Coronary artery (tissue), 2 donors: Measurements from ENCODE around the gene THAP4.
"Not testable (repeated sequence)": the region's sequence is repeated elsewhere in the genome, so short reads cannot be mapped to it uniquely, and the experiment has no call there.

ENCODE experiments used
- DNase-seq: peaks from one replicate; pipeline ENCODE4 v3.0.0-alpha.2; 2017; ENCODE audit warnings: low spot score
- H3K27ac ChIP-seq, 2 donors: fragments of 200-600 bp; sonication (generic); one replicate each; pipeline ENCODE4 v1.5.1; 2016 to 2019
- H3K4me3 ChIP-seq: fragments of 200-600 bp; sonication (generic); 2 replicates; pipeline ENCODE4 v1.5.1; 2016; ENCODE audit warnings: mild to moderate bottlenecking, moderate library complexity
- TF ChIP-seq, protein P1 (sequence below): fragments of 200-600 bp; sonication (generic); IDR thresholded peaks from one replicate; pipeline ENCODE4 v1.5.1; 2019; ENCODE audit warnings: antibody characterized with exemption

Gene THAP4

DNA sequence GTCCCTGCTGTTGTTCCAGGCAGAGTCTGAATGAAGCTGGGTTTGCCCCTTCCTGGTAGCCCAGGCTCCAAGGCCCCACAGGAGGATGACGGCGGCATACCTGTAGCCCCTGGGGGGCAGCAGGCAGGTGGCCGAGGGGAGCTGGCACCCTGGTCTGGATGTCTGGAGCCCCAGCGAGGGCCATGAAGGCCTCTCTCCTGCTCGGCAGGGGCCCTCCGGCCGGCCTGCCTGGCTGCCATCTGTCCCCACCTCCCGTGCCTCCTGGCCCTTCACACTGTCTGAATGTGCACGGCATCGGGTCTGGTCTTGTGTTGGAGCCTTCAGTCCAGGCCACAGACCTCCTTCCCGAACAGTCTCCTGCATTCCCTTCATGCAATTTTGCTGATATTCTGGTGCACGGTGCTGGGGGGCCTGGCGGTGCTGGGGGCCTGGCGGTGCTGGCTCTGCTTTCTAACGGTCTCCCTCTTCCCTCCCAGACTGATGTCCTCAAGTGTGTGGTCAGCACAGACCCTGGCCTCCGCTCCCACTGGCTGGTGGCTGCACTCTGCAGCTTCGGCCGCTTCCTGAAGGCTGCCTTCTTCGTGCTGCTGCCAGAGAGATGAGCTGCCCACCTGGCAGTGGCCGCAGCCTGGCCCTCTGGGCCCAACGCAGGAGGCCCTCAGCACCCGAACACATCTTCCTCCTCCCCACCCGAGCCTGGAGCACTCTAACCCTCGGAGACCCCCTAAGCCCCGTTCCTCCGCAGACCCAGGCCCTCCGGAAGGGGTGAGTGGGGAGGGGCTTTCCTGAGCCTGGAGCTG, 64.9 kb downstream of the THAP4 start:
- no peak overlapping the region for H3K4me3 ChIP-seq
- TF ChIP-seq, protein P1, sequence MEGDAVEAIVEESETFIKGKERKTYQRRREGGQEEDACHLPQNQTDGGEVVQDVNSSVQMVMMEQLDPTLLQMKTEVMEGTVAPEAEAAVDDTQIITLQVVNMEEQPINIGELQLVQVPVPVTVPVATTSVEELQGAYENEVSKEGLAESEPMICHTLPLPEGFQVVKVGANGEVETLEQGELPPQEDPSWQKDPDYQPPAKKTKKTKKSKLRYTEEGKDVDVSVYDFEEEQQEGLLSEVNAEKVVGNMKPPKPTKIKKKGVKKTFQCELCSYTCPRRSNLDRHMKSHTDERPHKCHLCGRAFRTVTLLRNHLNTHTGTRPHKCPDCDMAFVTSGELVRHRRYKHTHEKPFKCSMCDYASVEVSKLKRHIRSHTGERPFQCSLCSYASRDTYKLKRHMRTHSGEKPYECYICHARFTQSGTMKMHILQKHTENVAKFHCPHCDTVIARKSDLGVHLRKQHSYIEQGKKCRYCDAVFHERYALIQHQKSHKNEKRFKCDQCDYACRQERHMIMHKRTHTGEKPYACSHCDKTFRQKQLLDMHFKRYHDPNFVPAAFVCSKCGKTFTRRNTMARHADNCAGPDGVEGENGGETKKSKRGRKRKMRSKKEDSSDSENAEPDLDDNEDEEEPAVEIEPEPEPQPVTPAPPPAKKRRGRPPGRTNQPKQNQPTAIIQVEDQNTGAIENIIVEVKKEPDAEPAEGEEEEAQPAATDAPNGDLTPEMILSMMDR = no peak
- no peak for DNase-seq
- H3K27ac ChIP-seq = no peak overlapping the region

DNA sequence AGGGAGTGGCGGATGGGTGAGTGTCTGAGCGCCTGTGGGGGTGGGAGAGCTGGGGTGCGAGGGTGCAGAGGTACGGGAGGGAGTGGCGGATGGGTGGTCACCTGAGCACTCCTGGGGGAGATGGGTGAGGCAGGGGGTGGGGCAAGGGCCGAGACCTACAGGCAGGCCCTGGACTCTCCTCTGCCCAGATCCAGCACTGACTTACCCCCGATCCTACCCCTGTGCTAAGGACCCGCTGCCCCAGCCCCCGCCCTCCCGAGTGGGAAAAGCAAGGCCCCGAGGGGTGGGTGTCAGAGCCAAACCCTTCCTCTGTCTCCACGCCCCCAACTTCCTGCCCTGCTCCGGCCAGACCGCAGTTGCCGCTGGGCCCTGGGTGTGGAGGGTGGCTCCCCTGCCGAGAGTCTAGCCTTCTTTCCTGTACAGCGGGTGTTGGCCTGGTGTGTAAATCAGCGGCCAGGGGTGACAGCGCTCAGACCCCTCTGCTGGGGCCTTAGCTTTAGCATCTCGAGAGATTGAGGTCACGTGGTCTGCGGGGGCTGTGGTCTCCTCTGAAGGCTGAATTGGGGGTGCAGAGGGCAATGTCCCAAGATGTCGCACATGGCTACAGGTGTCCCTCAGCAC, 65.9 kb downstream of the THAP4 start:
- Histone ChIP-seq H3K4me3 (no peak overlapping the region), H3K27ac (no peak overlapping the region)
- TF ChIP-seq, protein P1 = no peak
- DNase-seq = no peak

DNA sequence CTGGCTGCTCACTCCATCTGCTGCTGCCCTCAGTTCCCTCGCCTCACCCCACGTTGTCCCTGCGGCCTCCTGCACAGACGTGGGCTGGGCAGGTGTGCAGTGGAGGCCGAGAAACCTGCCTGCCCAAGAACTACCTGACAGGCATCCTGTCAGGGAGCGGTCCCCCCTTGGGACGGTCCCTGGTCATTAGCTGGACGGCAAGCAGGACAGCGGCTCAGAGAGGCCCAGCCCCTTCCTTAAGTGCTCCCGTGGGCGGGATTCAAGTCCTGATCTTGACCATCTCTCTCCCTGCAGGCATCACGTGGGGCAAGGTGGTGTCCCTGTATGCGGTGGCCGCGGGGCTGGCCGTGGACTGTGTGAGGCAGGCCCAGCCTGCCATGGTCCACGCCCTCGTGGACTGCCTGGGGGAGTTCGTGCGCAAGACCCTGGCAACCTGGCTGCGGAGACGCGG, 67.1 kb downstream of the THAP4 start:
- TF ChIP-seq, protein P1 = no peak
- no peak for DNase-seq
- Histone ChIP-seq H3K27ac (no peak overlapping the region), H3K4me3 (no peak overlapping the region)

DNA sequence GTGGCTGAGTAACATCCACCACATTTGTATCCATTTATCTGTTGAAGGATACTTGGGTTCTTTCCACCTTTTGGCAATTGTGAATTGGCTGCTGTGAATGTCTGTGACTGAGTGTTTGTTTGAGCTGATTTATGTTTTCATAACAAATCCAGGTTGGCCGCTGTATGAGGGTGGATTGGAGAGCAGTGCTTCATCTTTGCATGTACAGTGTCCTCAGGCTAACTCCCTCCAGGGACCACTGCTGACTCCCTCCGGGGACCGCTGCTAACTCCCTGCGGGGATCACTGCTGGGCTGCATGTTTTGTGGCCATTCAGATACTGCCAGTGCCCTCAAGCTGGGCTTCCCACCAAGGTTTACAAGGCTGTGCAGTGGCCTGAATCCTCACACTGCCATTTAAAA, 68.2 kb downstream of the THAP4 start:
- TF ChIP-seq, protein P1 = no peak
- Histone ChIP-seq H3K27ac (no peak overlapping the region), H3K4me3 (no peak overlapping the region)
- no peak for DNase-seq

DNA sequence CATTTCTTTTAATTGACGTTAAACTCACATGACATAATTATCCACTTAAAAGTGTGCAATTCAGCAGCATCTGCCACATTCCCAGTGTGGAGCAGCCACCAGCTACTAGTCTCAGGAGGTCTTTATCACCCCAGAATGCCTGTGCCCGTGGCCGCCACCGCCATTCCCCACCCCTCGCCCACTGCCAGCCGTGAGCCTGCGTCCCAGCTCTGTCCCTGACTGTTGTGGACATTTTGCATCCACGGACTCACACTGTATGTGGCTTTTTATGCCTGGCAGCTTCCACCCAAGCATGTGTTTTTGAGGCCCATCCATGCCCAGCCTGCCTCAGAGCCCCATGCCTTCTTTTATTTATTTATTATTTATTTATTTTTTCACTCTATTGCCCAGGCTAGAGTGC, 69.2 kb downstream of the THAP4 start:
- Histone ChIP-seq H3K4me3 (no peak overlapping the region), H3K27ac (no peak overlapping the region)
- no peak for DNase-seq
- TF ChIP-seq, protein P1 = no peak

DNA sequence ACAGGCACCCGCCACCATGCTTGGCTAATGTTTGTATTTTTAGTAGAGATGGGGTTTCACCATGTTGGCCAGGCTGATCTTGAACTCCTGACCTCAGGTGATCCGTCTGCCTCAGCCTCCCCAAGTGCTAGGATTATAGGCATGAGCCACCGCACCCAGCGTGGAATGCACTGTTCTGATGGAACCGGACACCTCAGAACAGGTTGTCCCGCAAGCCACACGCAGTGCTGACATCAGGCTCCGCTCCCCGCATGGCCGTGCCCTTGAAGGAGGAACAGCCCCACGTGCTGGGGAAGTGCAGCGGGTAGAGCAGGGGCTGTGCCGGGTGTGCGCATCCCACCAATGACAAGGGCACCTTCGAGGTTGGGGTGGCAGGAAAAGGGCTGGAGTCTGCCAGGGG, 69.7 kb downstream of the THAP4 start:
- not testable (repeated sequence) for H3K4me3 ChIP-seq, DNase-seq, H3K27ac ChIP-seq

DNA sequence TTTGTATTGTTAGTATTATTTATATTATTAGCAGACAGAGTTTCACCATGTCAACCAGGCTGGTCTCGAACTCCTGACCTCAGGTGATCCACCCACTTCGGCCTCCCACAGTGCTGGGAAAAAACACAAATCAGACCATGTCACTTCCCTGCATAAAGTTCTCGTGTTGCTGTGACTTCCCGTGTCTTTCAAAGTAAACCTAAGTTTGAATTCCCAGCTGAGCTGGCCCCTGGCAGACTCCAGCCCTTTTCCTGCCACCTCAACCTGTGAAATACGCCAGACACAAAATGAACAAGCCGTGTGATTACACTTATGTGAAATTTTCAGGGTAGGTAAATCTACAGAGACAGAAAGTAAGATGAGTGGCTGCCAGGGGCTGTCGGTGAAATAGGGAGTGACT, 70.5 kb downstream of the THAP4 start:
- no peak overlapping the region for H3K27ac ChIP-seq
- DNase-seq = no peak
- H3K4me3 ChIP-seq = no peak overlapping the region
- TF ChIP-seq, protein P1 = no peak

DNA sequence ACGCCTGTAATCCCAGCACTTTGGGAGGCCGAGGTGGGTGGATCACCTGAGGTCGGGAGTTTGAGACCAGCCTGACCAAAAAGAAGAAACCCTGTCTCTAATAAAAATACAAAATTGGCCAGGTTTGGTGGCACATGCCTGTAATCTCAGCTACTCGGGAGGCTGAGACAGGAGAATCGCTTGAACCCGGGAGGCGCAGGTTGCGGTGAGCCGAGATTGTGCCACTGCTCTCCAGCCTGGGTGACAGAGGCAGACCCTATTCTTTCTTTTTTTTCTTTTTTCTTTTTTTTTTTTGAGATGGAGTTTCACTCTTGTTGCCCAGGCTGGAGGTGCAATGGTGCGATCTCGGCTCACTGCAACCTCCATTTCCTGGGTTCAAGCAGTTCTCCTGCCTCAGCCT, 70.9 kb downstream of the THAP4 start:
- H3K4me3 ChIP-seq, DNase-seq, H3K27ac ChIP-seq: not testable (repeated sequence)
